GM20431 (cell line): Measurements from ENCODE around the gene KRT2.
"Not testable (repeated sequence)": the region's sequence is repeated elsewhere in the genome, so short reads cannot be mapped to it uniquely, and the experiment has no call there.

ENCODE experiments used
- in situ Hi-C: fragments of 300-500 bp; cut with MseI, MboI; formaldehyde crosslinking; loops from one replicate; pipeline ENCODE4 v1.15.0; 2020; ENCODE audit warnings: low sequenced_read_pairs; ENCODE audit not compliant: unreplicated experiment

KRT2 gene

GRCh38 chr12:52686063-52686462 lies 34.1 kb upstream of the KRT2 start:
- in situ Hi-C loops = no loop called here

- in situ Hi-C loops = no loop called here
Observed at GRCh38 chr12:52685406-52685890, 33.4 kb upstream of the KRT2 start.

DNA sequence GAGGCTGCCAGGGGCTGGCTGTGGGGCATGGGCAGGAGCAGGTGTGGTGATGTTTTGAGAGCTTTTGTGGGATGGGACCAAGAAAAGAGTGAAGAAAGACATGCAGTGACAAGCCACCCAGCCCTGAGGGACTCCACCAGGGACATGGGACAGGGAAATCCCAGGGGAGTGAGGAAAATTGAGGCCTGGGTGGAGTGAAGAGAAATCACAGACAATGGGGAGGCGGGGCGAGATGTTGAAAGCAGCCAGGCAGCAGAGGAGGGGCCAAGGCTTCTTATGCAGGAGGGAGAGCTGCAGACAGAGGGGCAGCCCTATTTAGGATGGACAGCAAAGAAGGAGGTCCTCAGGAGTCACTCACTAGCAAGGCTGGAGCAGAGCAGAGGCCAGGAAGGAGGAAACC lies 32.4 kb upstream of the KRT2 start:
- in situ Hi-C loops = no loop called here

GRCh38 chr12:52683575-52684300 lies 31.7 kb upstream of the KRT2 start:
- in situ Hi-C loops = no loop called here

DNA sequence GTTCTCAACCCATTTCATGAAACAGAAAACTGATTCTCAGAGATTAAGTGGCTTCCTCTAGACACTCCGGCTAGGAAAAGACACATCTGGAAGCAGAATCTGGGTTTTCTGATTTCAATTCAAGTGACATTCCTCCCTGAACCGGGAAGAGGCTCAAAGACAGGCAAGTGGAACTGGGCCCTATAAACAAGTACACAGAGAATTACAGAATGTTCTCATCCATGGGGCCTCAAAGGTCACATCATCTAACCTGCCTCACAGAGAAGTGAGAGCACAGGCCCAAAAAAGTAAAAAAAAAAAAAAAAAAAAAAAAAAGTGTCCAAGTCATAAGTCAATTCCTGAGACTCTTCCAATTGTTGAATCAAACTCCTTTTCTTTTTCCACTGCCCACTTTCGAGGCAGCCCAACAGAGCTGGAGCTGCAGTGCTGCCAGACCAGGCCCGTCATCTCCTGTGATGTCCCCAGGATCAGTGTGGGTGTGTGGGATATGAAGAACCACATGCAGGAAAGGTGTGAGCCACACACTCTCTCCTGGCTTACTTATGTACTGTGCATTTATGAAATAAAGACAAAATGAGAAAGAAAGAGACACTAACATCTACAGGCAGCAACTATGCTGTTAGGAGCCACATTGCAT lies 31.0 kb upstream of the KRT2 start:
- in situ Hi-C loops = no loop called here

GRCh38 chr12:52682381-52682660 lies 30.3 kb upstream of the KRT2 start:
- in situ Hi-C loops = no loop called here

- in situ Hi-C loops = no loop called here
Observed at GRCh38 chr12:52681526-52682380, 29.7 kb upstream of the KRT2 start.

- in situ Hi-C loops = no loop called here
Observed at GRCh38 chr12:52680363-52680762, 28.4 kb upstream of the KRT2 start, which contains the start of gene KRT1. Gene KRT1 (minus strand): TSS chr12:52680407. CDS start chr12:52680348, 59 bp downstream.

- in situ Hi-C loops = no loop called here
Observed at GRCh38 chr12:52679875-52680274, 27.9 kb upstream of the KRT2 start.

DNA sequence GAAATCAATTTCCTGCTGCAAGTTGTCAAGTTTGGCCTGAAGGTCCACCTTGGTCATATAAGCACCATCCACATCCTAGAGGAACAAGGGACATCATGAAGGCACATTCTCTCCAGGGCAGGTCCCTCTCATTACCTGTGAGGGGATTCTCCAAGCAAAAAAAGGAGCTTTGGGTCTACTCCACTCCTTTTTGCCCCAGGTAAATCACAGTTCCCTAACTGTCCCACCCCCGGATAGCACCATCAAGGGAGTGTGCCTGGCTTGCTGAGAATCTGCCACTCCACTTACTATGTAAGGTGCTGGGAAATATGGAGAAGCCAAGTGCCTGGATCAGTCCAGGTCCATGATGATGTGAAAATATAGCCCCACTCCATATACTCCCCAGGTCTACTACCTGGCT lies 25.7 kb upstream of the KRT2 start:
- in situ Hi-C loops = no loop called here

- in situ Hi-C loops = no loop called here
Observed at GRCh38 chr12:52677126-52677525, 25.1 kb upstream of the KRT2 start.

GRCh38 chr12:52676163-52676562 lies 24.2 kb upstream of the KRT2 start:
- in situ Hi-C loops = no loop called here

DNA sequence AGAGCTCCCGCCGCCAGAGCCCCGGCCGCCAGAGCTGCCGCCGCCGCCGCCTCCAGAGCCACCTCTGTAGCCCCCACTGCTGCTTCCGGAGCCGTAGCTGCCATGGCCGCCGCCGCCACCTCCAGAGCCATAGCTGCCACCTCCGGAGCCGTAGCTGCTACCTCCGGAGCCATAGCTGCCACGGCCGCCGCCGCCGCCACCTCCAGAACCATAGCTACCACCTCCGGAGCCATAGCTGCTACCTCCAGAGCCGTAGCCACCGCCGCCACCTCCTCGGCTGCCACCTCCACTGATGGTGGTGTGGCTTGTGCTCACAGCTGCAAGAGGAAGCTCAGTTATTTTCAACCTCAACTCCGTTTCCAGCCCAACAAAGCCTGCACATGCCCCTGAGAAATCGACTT lies 23.3 kb upstream of the KRT2 start:
- in situ Hi-C loops = no loop called here

- in situ Hi-C loops = no loop called here
Observed at GRCh38 chr12:52674433-52674775, 22.4 kb upstream of the KRT2 start.

DNA sequence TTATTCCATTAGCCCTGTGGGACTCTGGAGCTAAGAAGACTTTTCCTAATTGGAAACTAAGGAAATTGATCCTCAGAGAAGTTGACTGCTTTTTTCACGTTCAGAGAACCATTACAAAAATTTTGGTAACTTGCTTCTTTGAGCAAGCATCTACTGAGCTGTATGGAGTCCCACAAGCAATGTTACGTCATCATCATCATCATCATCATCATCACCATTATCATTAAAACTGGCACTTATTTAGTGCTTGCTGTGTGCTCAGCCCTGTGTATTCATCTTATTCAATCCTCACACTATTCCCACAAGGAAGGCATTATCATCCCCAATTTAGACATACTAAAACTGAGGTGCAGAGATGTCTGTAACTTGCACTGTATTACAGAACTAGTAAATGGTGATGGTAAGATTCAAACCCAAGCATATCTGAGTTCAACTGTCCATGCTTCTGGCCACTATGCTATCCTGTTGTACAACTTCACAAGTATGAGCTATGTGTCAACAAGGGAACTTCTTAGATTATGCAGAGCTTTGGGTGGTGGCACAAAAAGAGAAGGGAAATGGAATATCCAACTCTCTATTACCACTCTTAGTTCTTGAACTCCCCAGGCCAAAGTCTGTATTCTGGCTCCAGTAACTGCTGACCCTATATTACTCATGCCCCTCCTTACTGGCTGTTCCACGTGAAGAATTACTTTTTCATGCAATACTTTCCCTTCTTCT lies 21.9 kb upstream of the KRT2 start:
- in situ Hi-C loops = no loop called here

DNA sequence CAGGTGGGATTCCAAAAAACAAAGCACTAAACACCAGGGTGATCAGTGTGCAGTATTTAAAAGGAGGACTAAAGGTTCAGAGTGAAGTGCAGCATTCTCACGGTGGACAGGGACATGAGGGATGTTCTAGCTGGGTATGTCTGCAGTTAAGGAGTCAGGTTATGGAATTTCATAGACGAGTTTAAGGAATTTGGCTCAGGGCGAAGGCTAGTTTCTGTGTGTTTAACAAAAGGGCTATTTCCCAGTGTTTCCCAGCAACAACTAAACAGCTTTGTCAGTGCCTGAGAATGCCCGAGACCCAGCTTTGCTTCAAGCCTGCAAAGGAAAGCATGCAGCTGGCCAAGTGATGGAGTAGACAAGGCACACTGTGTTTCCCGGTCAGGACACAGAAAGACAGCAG lies 21.2 kb upstream of the KRT2 start:
- in situ Hi-C loops = no loop called here

DNA sequence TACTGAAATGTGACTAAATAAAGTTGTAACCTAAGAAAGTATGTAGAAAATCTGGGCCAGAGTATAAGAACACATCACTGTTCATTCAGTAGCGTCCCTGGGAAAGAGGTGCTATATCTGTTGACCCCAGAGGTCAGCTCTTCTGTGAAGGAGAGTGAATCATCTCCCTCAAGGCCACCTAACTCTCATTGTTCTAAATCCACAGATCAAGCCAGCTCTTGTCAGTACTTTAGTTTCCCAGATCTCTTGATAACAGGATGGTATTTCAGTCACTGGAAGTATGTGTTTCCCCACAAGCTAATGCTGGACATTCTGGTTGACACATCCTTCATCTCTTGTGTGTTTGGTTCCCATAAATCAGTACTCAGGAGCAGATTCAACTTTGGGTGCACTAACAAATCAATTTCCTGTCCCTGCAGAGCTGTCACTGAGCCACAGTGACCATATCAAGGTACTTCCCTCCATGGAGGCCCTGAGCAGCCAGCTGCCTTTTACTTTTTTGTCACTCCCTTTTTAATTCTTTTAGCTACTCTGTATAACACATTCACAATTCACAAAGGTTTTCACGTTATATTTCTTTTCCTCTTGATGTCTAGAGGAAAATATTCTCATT lies 20.4 kb upstream of the KRT2 start:
- in situ Hi-C loops = no loop called here

- in situ Hi-C loops = no loop called here
Observed at GRCh38 chr12:52670961-52671360, 18.9 kb upstream of the KRT2 start.

GRCh38 chr12:52670506-52670905 lies 18.5 kb upstream of the KRT2 start:
- in situ Hi-C loops = no loop called here

DNA sequence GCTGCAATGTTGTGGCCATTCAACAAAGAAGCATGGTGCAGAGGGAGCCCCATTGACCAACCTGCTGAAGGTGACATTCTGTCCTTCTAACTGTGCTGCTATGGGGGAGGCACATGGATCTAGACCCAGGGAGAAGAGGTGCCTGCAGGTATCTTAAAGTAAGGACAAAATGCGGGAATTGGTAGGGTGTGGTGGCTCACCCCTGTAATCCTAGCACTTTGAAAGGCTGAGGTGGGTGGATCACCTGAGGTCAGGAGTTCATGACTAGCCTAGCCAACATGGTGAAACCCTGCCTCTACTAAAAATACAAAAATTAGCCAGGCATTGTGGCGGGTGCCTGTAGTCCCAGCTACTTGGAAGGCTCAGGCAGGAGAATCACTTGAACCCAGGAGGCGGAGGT lies 17.9 kb upstream of the KRT2 start:
- in situ Hi-C loops = not testable (repeated sequence)
